SK-N-SH treated with all-trans-retinoic acid at 6 μM for 48 hours (cell line): ENCODE results near the gene IL4R.

Experiments used
- ATAC-seq: fragments of 200-7000 bp; cut with Tn5 transposase; 3 replicates; pipeline ENCODE4 v1.9.1; 2020; ENCODE audit warnings: mild to moderate bottlenecking, moderate library complexity
- ARNTL ChIP-seq: fragments of 450-650 bp; formaldehyde crosslinking; IDR thresholded peaks from 2 replicates; pipeline ENCODE4 v1.5.0; 2020; ENCODE audit warnings: low read depth, mild to moderate bottlenecking, moderate library complexity, borderline replicate concordance
- GLIS3 ChIP-seq: fragments of 250-450 bp; sonication (Bioruptor Pico); IDR thresholded peaks from 2 replicates; pipeline ENCODE4 v1.5.0; 2020; ENCODE audit warnings: mild to moderate bottlenecking, moderate library complexity
- OSR1 ChIP-seq: fragments of 250-450 bp; sonication (Bioruptor Pico); IDR thresholded peaks from 2 replicates; pipeline ENCODE4 v1.8.0; 2022; ENCODE audit warnings: moderate library complexity, mild to moderate bottlenecking, inconsistent platforms
- POU6F1 ChIP-seq: fragments of 250-450 bp; sonication (Bioruptor Pico); IDR thresholded peaks from 2 replicates; pipeline ENCODE4 v1.8.0; 2021; ENCODE audit warnings: low read depth, mild to moderate bottlenecking, moderate library complexity, borderline replicate concordance
- PPARA ChIP-seq: fragments of 250-450 bp; sonication (Bioruptor Pico); IDR thresholded peaks from 2 replicates; pipeline ENCODE4 v1.5.0; 2020; ENCODE audit warnings: mild to moderate bottlenecking, borderline replicate concordance
- RARB ChIP-seq: fragments of 250-450 bp; sonication (Bioruptor Pico); IDR thresholded peaks from 2 replicates; pipeline ENCODE4 v1.8.0; 2021; ENCODE audit warnings: mild to moderate bottlenecking, moderate library complexity
- TCF4 ChIP-seq: fragments of 250-450 bp; sonication (Bioruptor Pico); IDR thresholded peaks from 2 replicates; pipeline ENCODE4 v1.8.0; 2021; ENCODE audit warnings: mild to moderate bottlenecking, moderate library complexity, borderline replicate concordance
- ZC3H10 ChIP-seq: fragments of 250-450 bp; sonication (Bioruptor Pico); IDR thresholded peaks from 2 replicates; pipeline ENCODE4 v1.5.1; 2021; ENCODE audit warnings: mild to moderate bottlenecking, moderate library complexity
- ZFP3 ChIP-seq: fragments of 250-450 bp; sonication (Bioruptor Pico); IDR thresholded peaks from 2 replicates; pipeline ENCODE4 v1.5.0; 2020; ENCODE audit warnings: mild to moderate bottlenecking, moderate library complexity
- ZFP30 ChIP-seq: fragments of 450-650 bp; formaldehyde crosslinking; IDR thresholded peaks from 2 replicates; pipeline ENCODE4 v1.5.0; 2022; ENCODE audit warnings: mild to moderate bottlenecking, moderate library complexity
- ZNF565 ChIP-seq: fragments of 450-650 bp; formaldehyde crosslinking; conservative IDR thresholded peaks from 2 replicates; pipeline ENCODE4 v1.5.0; 2020; ENCODE audit warnings: low read depth, mild to moderate bottlenecking, moderate library complexity
- ZNF70 ChIP-seq: fragments of 450-650 bp; formaldehyde crosslinking; IDR thresholded peaks from 2 replicates; pipeline ENCODE4 v1.5.0; 2020; ENCODE audit warnings: mild to moderate bottlenecking, moderate library complexity
- ZNF8 ChIP-seq: fragments of 450-650 bp; formaldehyde crosslinking; IDR thresholded peaks from 2 replicates; pipeline ENCODE4 v1.5.0; 2020; ENCODE audit warnings: mild to moderate bottlenecking, moderate library complexity
- TF ChIP-seq, protein P1 (sequence below): fragments of 250-450 bp; sonication (Bioruptor Pico); IDR thresholded peaks from 2 replicates; pipeline ENCODE4 v1.5.0; 2020; ENCODE audit warnings: mild to moderate bottlenecking, moderate library complexity
- TF ChIP-seq, protein P2 (sequence below): fragments of 250-450 bp; sonication (Bioruptor Pico); IDR thresholded peaks from 2 replicates; pipeline ENCODE4 v1.8.0; 2020; ENCODE audit warnings: mild to moderate bottlenecking, moderate library complexity, borderline replicate concordance
- TF ChIP-seq, protein P3 (sequence below): fragments of 250-450 bp; sonication (Bioruptor Pico); IDR thresholded peaks from 2 replicates; pipeline ENCODE4 v1.5.1; 2020; ENCODE audit warnings: low read depth, mild to moderate bottlenecking, moderate library complexity
- TF ChIP-seq, protein P4 (sequence below): fragments of 250-450 bp; sonication (Bioruptor Pico); IDR thresholded peaks from 2 replicates; pipeline ENCODE4 v1.5.1; 2021; ENCODE audit warnings: mild to moderate bottlenecking, moderate library complexity

Gene IL4R

DNA sequence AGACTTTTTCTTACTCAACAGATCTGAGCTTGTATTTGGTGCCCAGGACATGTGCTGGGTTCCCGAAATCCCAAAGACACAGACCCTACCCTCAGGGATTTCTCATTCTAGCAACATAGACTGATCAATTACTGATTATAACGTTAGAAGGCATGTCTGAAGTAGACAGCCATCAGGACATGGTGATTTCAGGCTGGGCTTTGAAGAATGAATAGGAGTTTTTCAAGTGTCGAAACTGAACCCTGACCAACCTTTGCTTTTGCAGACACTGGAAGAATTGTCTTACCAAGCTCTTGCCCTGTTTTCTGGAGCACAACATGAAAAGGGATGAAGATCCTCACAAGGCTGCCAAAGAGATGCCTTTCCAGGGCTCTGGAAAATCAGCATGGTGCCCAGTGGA, 48.2 kb downstream of the IL4R start:
- TF ChIP-seq ZFP3 (CRISPR knock-in tag) (peak; percentile 97), ZNF565 (no peak)
- TF ChIP-seq, all 23 proteins: peak for 1
- no peak for ATAC-seq

DNA sequence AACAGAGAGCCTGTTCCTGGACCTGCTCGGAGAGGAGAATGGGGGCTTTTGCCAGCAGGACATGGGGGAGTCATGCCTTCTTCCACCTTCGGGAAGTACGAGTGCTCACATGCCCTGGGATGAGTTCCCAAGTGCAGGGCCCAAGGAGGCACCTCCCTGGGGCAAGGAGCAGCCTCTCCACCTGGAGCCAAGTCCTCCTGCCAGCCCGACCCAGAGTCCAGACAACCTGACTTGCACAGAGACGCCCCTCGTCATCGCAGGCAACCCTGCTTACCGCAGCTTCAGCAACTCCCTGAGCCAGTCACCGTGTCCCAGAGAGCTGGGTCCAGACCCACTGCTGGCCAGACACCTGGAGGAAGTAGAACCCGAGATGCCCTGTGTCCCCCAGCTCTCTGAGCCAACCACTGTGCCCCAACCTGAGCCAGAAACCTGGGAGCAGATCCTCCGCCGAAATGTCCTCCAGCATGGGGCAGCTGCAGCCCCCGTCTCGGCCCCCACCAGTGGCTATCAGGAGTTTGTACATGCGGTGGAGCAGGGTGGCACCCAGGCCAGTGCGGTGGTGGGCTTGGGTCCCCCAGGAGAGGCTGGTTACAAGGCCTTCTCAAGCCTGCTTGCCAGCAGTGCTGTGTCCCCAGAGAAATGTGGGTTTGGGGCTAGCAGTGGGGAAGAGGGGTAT, 48.9 kb downstream of the IL4R start:
- no peak for ATAC-seq
- TF ChIP-seq ZNF70 (no peak), ZC3H10 (CRISPR knock-in tag) (no peak), ZNF8 (CRISPR knock-in tag) (no peak), PPARA (CRISPR knock-in tag) (no peak), ARNTL (no peak), OSR1 (no peak), RARB (no peak), ZFP3 (CRISPR knock-in tag) (no peak), ZNF565 (no peak), GLIS3 (CRISPR knock-in tag) (no peak), ZFP30 (CRISPR knock-in tag) (no peak), TCF4 (CRISPR knock-in tag) (no peak), POU6F1 (CRISPR knock-in tag) (no peak)
- TF ChIP-seq, protein P1, sequence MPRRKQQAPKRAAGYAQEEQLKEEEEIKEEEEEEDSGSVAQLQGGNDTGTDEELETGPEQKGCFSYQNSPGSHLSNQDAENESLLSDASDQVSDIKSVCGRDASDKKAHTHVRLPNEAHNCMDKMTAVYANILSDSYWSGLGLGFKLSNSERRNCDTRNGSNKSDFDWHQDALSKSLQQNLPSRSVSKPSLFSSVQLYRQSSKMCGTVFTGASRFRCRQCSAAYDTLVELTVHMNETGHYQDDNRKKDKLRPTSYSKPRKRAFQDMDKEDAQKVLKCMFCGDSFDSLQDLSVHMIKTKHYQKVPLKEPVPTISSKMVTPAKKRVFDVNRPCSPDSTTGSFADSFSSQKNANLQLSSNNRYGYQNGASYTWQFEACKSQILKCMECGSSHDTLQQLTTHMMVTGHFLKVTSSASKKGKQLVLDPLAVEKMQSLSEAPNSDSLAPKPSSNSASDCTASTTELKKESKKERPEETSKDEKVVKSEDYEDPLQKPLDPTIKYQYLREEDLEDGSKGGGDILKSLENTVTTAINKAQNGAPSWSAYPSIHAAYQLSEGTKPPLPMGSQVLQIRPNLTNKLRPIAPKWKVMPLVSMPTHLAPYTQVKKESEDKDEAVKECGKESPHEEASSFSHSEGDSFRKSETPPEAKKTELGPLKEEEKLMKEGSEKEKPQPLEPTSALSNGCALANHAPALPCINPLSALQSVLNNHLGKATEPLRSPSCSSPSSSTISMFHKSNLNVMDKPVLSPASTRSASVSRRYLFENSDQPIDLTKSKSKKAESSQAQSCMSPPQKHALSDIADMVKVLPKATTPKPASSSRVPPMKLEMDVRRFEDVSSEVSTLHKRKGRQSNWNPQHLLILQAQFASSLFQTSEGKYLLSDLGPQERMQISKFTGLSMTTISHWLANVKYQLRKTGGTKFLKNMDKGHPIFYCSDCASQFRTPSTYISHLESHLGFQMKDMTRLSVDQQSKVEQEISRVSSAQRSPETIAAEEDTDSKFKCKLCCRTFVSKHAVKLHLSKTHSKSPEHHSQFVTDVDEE, result no peak
- TF ChIP-seq, protein P2, sequence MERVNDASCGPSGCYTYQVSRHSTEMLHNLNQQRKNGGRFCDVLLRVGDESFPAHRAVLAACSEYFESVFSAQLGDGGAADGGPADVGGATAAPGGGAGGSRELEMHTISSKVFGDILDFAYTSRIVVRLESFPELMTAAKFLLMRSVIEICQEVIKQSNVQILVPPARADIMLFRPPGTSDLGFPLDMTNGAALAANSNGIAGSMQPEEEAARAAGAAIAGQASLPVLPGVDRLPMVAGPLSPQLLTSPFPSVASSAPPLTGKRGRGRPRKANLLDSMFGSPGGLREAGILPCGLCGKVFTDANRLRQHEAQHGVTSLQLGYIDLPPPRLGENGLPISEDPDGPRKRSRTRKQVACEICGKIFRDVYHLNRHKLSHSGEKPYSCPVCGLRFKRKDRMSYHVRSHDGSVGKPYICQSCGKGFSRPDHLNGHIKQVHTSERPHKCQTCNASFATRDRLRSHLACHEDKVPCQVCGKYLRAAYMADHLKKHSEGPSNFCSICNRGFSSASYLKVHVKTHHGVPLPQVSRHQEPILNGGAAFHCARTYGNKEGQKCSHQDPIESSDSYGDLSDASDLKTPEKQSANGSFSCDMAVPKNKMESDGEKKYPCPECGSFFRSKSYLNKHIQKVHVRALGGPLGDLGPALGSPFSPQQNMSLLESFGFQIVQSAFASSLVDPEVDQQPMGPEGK (CRISPR knock-in tag), result no peak
- TF ChIP-seq, protein P3, sequence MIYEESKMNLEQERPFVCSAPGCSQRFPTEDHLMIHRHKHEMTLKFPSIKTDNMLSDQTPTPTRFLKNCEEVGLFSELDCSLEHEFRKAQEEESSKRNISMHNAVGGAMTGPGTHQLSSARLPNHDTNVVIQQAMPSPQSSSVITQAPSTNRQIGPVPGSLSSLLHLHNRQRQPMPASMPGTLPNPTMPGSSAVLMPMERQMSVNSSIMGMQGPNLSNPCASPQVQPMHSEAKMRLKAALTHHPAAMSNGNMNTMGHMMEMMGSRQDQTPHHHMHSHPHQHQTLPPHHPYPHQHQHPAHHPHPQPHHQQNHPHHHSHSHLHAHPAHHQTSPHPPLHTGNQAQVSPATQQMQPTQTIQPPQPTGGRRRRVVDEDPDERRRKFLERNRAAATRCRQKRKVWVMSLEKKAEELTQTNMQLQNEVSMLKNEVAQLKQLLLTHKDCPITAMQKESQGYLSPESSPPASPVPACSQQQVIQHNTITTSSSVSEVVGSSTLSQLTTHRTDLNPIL (CRISPR knock-in tag), result no peak
- TF ChIP-seq, protein P4, sequence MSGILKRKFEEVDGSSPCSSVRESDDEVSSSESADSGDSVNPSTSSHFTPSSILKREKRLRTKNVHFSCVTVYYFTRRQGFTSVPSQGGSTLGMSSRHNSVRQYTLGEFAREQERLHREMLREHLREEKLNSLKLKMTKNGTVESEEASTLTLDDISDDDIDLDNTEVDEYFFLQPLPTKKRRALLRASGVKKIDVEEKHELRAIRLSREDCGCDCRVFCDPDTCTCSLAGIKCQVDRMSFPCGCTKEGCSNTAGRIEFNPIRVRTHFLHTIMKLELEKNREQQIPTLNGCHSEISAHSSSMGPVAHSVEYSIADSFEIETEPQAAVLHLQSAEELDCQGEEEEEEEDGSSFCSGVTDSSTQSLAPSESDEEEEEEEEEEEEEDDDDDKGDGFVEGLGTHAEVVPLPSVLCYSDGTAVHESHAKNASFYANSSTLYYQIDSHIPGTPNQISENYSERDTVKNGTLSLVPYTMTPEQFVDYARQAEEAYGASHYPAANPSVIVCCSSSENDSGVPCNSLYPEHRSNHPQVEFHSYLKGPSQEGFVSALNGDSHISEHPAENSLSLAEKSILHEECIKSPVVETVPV, result no peak

GRCh38 chr16:27363246-27363632, 49.5 kb downstream of the IL4R start:
- no peak for ATAC-seq

More at GRCh38 chr16:27363246-27363632, 49.5 kb downstream of the IL4R start:
- TF ChIP-seq POU6F1 (CRISPR knock-in tag), result no peak
- TF ChIP-seq, protein P1, result no peak
- no peak for TF ChIP-seq ZFP30 (CRISPR knock-in tag)
- TF ChIP-seq ZNF8 (CRISPR knock-in tag), result no peak
- no peak for TF ChIP-seq ARNTL
